WTC11 (cell line): ENCODE measurements around the gene SALL4. TPM values are rescaled to one million over a fixed set of nuclear protein-coding genes. Genes with fewer than 3 reads are reported as not detected.
A peak's percentile ranks its signal among the peaks of the same experiment; 100 is the strongest.

ENCODE experiments used
- ATAC-seq: fragments of 200-7000 bp; cut with Tn5 transposase; 2 replicates; pipeline ENCODE4 v1.10.0; 2021; ENCODE audit warnings: mild to moderate bottlenecking, moderate library complexity
- CTCF ChIA-PET: fragments of 300-600 bp; sonication (Branson Sonifier 250); formaldehyde crosslinking; loops from one replicate; lab custom pipeline; 2021; ENCODE audit warnings: antibody characterized with exemption; lab: Charles Lee
- POLR2A ChIA-PET: fragments of 350-600 bp; sonication (Branson Sonifier 250); formaldehyde crosslinking; loops from one replicate; lab custom pipeline; 2021; ENCODE audit warnings: antibody characterized with exemption; lab: Charles Lee
- DNase-seq: peaks from one replicate; pipeline ENCODE4 v3.0.0; 2021; ENCODE audit warnings: low spot score
- H3K27ac Mint-ChIP-seq: 2 replicates; pipeline ENCODE4 v1.8.0; 2021; ENCODE audit warnings: mixed read lengths
- H3K27me3 Mint-ChIP-seq: 2 replicates; pipeline ENCODE4 v1.8.0; 2021; ENCODE audit warnings: low read depth, mild to moderate bottlenecking, moderate library complexity, mixed read lengths
- H3K36me3 Mint-ChIP-seq: 2 replicates; pipeline ENCODE4 v1.8.0; 2021; ENCODE audit warnings: mixed read lengths
- H3K4me1 Mint-ChIP-seq: 2 replicates; pipeline ENCODE4 v1.8.0; 2022; ENCODE audit warnings: mixed read lengths
- H3K4me3 Mint-ChIP-seq: 2 replicates; pipeline ENCODE4 v1.8.0; 2021; ENCODE audit warnings: mild to moderate bottlenecking, moderate library complexity, mixed read lengths
- H3K9me3 Mint-ChIP-seq: 2 replicates; pipeline ENCODE4 v1.8.0; 2021; ENCODE audit warnings: mixed read lengths
- AR ChIP-seq: fragments of 250-450 bp; sonication (Bioruptor Pico); IDR thresholded peaks from 2 replicates; pipeline ENCODE4 v1.9.0; 2021; ENCODE audit warnings: mild to moderate bottlenecking
- E2F4 ChIP-seq: sonication (generic); formaldehyde crosslinking; IDR thresholded peaks from 2 replicates; pipeline ENCODE4 v1.8.1; 2022; ENCODE audit warnings: low read depth, mild to moderate bottlenecking, moderate library complexity, missing genetic modification reagents, borderline replicate concordance
- E2F5 ChIP-seq: sonication (generic); formaldehyde crosslinking; IDR thresholded peaks from 2 replicates; pipeline ENCODE4 v1.8.1; 2022; ENCODE audit warnings: mild to moderate bottlenecking, moderate library complexity, missing genetic modification reagents
- ELF4 ChIP-seq: sonication (generic); formaldehyde crosslinking; IDR thresholded peaks from 2 replicates; pipeline ENCODE4 v1.8.1; 2022; ENCODE audit warnings: low read depth, mild to moderate bottlenecking, moderate library complexity, missing genetic modification reagents
- FOXP1 ChIP-seq: sonication (generic); formaldehyde crosslinking; IDR thresholded peaks from 2 replicates; pipeline ENCODE4 v1.8.0; 2022; ENCODE audit warnings: missing genetic modification reagents, mild to moderate bottlenecking, moderate library complexity, borderline replicate concordance
- FOXP4 ChIP-seq: sonication (generic); formaldehyde crosslinking; IDR thresholded peaks from 2 replicates; pipeline ENCODE4 v1.8.0; 2022; ENCODE audit warnings: mild to moderate bottlenecking, missing genetic modification reagents
- JUN ChIP-seq: sonication (generic); formaldehyde crosslinking; IDR thresholded peaks from 2 replicates; pipeline ENCODE4 v1.8.0; 2023; ENCODE audit warnings: mild to moderate bottlenecking, missing genetic modification reagents
- KAT7 ChIP-seq: sonication (generic); formaldehyde crosslinking; IDR thresholded peaks from 2 replicates; pipeline ENCODE4 v1.8.1; 2023; ENCODE audit warnings: missing genetic modification reagents, mild to moderate bottlenecking, borderline replicate concordance
- NFE2L1 ChIP-seq: sonication (generic); formaldehyde crosslinking; IDR thresholded peaks from 2 replicates; pipeline ENCODE4 v1.8.1; 2023; ENCODE audit warnings: missing genetic modification reagents
- NR1H2 ChIP-seq: sonication (generic); formaldehyde crosslinking; IDR thresholded peaks from 2 replicates; pipeline ENCODE4 v1.9.0; 2021; ENCODE audit warnings: mild to moderate bottlenecking, moderate library complexity, missing genetic modification reagents
- SMAD4 ChIP-seq: sonication (generic); formaldehyde crosslinking; IDR thresholded peaks from 2 replicates; pipeline ENCODE4 v1.8.0; 2022; ENCODE audit warnings: mild to moderate bottlenecking, missing genetic modification reagents
- SP1 ChIP-seq: sonication (generic); formaldehyde crosslinking; conservative IDR thresholded peaks from 2 replicates; pipeline ENCODE4 v1.8.1; 2022; ENCODE audit warnings: missing genetic modification reagents
- TEAD4 ChIP-seq: sonication (generic); formaldehyde crosslinking; IDR thresholded peaks from 2 replicates; pipeline ENCODE4 v1.8.0; 2022; ENCODE audit warnings: mild to moderate bottlenecking, missing genetic modification reagents
- USF1 ChIP-seq: sonication (generic); formaldehyde crosslinking; IDR thresholded peaks from 2 replicates; pipeline ENCODE4 v1.8.0; 2022; ENCODE audit warnings: mild to moderate bottlenecking, missing genetic modification reagents
- ZNF121 ChIP-seq: sonication (generic); formaldehyde crosslinking; IDR thresholded peaks from 2 replicates; pipeline ENCODE4 v1.8.0; 2023; ENCODE audit warnings: missing genetic modification reagents
- ZNF423 ChIP-seq: fragments of 250-450 bp; sonication (Bioruptor Pico); IDR thresholded peaks from 2 replicates; pipeline ENCODE4 v2.1.2; 2022; ENCODE audit warnings: mild to moderate bottlenecking, moderate library complexity
- total RNA-seq: library from RNA; stranded (reverse); gene quantifications from 3 replicates; pipeline ENCODE4 v1.2.3, GENCODE V29; 2021
- TF ChIP-seq, protein P1 (sequence below): sonication (generic); formaldehyde crosslinking; IDR thresholded peaks from 2 replicates; pipeline ENCODE4 v1.8.1; 2023; ENCODE audit warnings: mild to moderate bottlenecking, moderate library complexity, missing genetic modification reagents

Gene SALL4
- total RNA-seq, 1 experiment from 2014 or later: 156 TPM

- POLR2A ChIA-PET: interaction anchor here (0.7 to 1.5 kb wide), 4 partner anchors 15 to 258 kb away, joined by 3 to 6 read pairs (median 3); no protein-coding TSS in a partner anchor
- Mint-ChIP-seq H3K27ac (peak overlapping the region; percentile 91), H3K27me3 (no peaks in the 10 kb centered on the region; the same call in 1 of the 2 replicates)
These were observed 980 bp upstream of the SALL4 start for GRCh38 chr20:51803148-51803854.

GRCh38 chr20:51801823-51802123 lies 548 bp downstream of the SALL4 start:
- H3K27me3 Mint-ChIP-seq: no peaks in the 10 kb centered on the region; the same call in 1 of the 2 replicates
- H3K27ac Mint-ChIP-seq: peak overlapping the region; percentile 91; the same call in 1 of the 2 replicates
- DNase-seq (no peak), ATAC-seq (no peak)
- peaks cover 34% of the 10 kb centered on the region for H3K4me1 Mint-ChIP-seq
- H3K4me3 Mint-ChIP-seq: peak overlapping the region; percentile 95
- 0 out of 2 replicates have a peak, but pooled peaks cover 4% of the 10 kb centered on the region for H3K36me3 Mint-ChIP-seq
- TF ChIP-seq TEAD4 (CRISPR knock-in tag) (no peak), NFE2L1 (CRISPR knock-in tag) (no peak)
- no peaks in the 10 kb centered on the region for H3K9me3 Mint-ChIP-seq
- ChIA-PET CTCF (interaction anchor here (0.6 to 2.4 kb wide), 6 partner anchors 9 to 304 kb away, joined by 3 to 13 read pairs (median 7); no protein-coding TSS in a partner anchor), POLR2A (interaction anchor here (0.7 to 1.5 kb wide), 3 partner anchors 33 to 303 kb away, joined by 3 to 6 read pairs (median 4); no protein-coding TSS in a partner anchor)

More at GRCh38 chr20:51803148-51803854, 980 bp upstream of the SALL4 start:
- no peak for DNase-seq
- TF ChIP-seq FOXP1 (no peak), SP1 (no peak), AR (CRISPR knock-in tag) (no peak), ELF4 (CRISPR knock-in tag) (no peak)
- H3K36me3 Mint-ChIP-seq: 0 out of 2 replicates have a peak, but pooled peaks cover 2% of the 10 kb centered on the region
- ATAC-seq: no peak
- H3K4me1 Mint-ChIP-seq: peaks cover 20% of the 10 kb centered on the region
- no peaks in the 10 kb centered on the region for H3K9me3 Mint-ChIP-seq
- H3K4me3 Mint-ChIP-seq: peak overlapping the region; percentile 95
- CTCF ChIA-PET: interaction anchor here (0.9 to 2.4 kb wide), 8 partner anchors 11 to 872 kb away, joined by 3 to 13 read pairs (median 6); partner anchors contain the start of gene ADNP

DNA sequence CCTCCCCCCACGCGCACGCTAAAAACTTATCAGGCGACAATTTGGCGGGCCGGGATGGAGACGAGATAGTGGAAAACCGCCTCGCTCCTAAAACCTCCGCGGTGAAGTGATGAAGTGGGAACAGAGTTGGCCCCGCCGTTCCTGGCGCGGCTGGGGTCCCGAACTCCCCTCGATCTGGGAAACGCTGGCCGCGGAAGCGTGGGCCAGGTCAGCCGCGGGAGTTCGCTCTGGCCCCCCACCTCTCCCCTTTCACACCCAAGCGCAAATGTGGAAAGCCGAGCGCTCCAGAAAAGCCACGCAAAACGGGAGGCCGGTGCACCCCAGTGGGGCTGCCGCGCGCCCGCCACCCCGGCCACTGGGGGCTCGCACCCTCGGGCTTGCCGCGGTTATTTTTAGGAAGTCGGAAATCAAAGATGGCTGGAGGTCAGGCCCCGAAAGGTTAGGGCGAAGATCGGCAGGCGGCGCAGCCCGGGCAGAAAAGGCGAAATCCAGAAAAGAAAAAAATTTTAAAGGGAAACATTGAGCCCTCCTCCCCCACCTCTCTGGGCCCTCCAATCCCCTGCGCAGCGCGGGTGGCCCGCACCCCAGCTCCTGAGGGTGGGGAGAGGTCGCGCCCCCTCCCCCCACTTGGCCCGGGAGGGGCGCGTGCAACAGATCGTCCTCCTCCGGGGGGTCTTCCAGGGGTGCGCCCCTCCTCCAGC lies 1.0 kb downstream of the SALL4 start:
- Mint-ChIP-seq H3K27me3 (no peaks in the 10 kb centered on the region), H3K27ac (peak overlapping the region; percentile 97), H3K36me3 (peaks cover 8% of the 10 kb centered on the region), H3K9me3 (no peaks in the 10 kb centered on the region), H3K4me1 (peaks cover 39% of the 10 kb centered on the region), H3K4me3 (peak overlapping the region; percentile 95)
- ChIA-PET POLR2A (interaction anchor here (0.5 to 1.5 kb wide), 4 partner anchors 25 to 305 kb away, joined by 3 to 6 read pairs (median 4); no protein-coding TSS in a partner anchor), CTCF (interaction anchor here (0.6 to 2.5 kb wide), 37 partner anchors 10 to 415 kb away, joined by 3 to 44 read pairs (median 5); partner anchors contain the start of gene ZFP64)
- no peak for ATAC-seq
- peak; percentile 59 for DNase-seq
- TF ChIP-seq, protein P1, sequence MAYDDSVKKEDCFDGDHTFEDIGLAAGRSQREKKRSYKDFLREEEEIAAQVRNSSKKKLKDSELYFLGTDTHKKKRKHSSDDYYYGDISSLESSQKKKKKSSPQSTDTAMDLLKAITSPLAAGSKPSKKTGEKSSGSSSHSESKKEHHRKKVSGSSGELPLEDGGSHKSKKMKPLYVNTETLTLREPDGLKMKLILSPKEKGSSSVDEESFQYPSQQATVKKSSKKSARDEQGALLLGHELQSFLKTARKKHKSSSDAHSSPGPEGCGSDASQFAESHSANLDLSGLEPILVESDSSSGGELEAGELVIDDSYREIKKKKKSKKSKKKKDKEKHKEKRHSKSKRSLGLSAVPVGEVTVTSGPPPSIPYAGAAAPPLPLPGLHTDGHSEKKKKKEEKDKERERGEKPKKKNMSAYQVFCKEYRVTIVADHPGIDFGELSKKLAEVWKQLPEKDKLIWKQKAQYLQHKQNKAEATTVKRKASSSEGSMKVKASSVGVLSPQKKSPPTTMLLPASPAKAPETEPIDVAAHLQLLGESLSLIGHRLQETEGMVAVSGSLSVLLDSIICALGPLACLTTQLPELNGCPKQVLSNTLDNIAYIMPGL (CRISPR knock-in tag): peak; percentile 40; the same call in 1 of the 2 replicates
- TF ChIP-seq KAT7 (CRISPR knock-in tag): peak; percentile 79; the same call in 1 of the 2 replicates
- 0 out of 2 replicates have a peak, but pooled peaks have one; percentile 2 for TF ChIP-seq FOXP4 (CRISPR knock-in tag)
- TF ChIP-seq NR1H2: no peak
- peak; percentile 95 for TF ChIP-seq ZNF423 (CRISPR knock-in tag)
- peak; percentile 63; the same call in 1 of the 2 replicates for TF ChIP-seq JUN
- TF ChIP-seq E2F5: peak; percentile 26; the same call in 1 of the 2 replicates
- TF ChIP-seq USF1 (CRISPR knock-in tag): 0 out of 2 replicates have a peak, but pooled peaks have one; percentile 28
- TF ChIP-seq ELF4 (CRISPR knock-in tag): no peak
- no peak for TF ChIP-seq ZNF121 (CRISPR knock-in tag)
- 0 out of 2 replicates have a peak, but pooled peaks have one; percentile 60 for TF ChIP-seq SMAD4
- TF ChIP-seq TEAD4 (CRISPR knock-in tag): 0 out of 2 replicates have a peak, but pooled peaks have one; percentile 35
- 0 out of 2 replicates have a peak, but pooled peaks have one; percentile 9 for TF ChIP-seq E2F4 (CRISPR knock-in tag)
